ENCODE results near the gene C1QBP. TPM values are rescaled to one million over a fixed set of nuclear protein-coding genes. Genes with fewer than 3 reads are reported as not detected.

The C1QBP gene
- total RNA-seq (2014; rRNA removed; shearing (Covaris generic); ENCODE audit: low replicate concordance) = 314 and 361 TPM in 2 replicates

- H3K79me2 ChIP-seq (ENCODE audit: low read length) = peaks cover 53% of the 10 kb centered on the region
- no peaks in the 10 kb centered on the region for H3K9me2 ChIP-seq (replicated peaks; ENCODE audit: insufficient read depth, low read length)
- H2AFZ ChIP-seq (ENCODE audit: low read length) = no peak within 1 kb of the TSS
- peak within 1 kb of the TSS; percentile 93 for H3K4me2 ChIP-seq (ENCODE audit: low read depth, low read length, poor library complexity, severe bottlenecking)
- peaks cover 9% of the 10 kb centered on the region for H4K20me1 ChIP-seq (ENCODE audit: insufficient read depth, low read depth, low read length)
- peaks cover 49% of the 10 kb centered on the region for H3K36me3 ChIP-seq (ENCODE audit: insufficient read depth, low read length)
- peak within 1 kb of the TSS; percentile 67 for H3K27ac ChIP-seq (ENCODE audit: low read length)
- peak; percentile 98 for DNase-seq
- peaks cover 33% of the 10 kb centered on the region for H3K4me1 ChIP-seq (ENCODE audit: low read length)
- H3K27me3 ChIP-seq (ENCODE audit: low read length) = no peaks in the 10 kb centered on the region
- H3K9me3 ChIP-seq (ENCODE audit: low read length) = no peaks in the 10 kb centered on the region
- peak within 1 kb of the TSS; percentile 88 for H3K9ac ChIP-seq (ENCODE audit: low read length)
- peak within 1 kb of the TSS; percentile 82 for H3K4me3 ChIP-seq (ENCODE audit: low read length)
These were observed at the start of gene C1QBP for GRCh38 chr17:5438716-5439445. C1QBP (minus strand) TSS chr17:5439155; CDS start chr17:5439073, 82 bp downstream.

GRCh38 chr17:5488752-5489151 is 49.8 kb upstream of the C1QBP start:
- Histone ChIP-seq H2AFZ (ENCODE audit: low read length) (no peak overlapping the region), H3K27ac (ENCODE audit: low read length) (no peak overlapping the region), H3K9me2 (replicated peaks; ENCODE audit: insufficient read depth, low read length) (no peaks in the 10 kb centered on the region), H3K4me1 (ENCODE audit: low read length) (peaks cover 23% of the 10 kb centered on the region), H3K27me3 (ENCODE audit: low read length) (no peaks in the 10 kb centered on the region), H3K4me3 (ENCODE audit: low read length) (no peak overlapping the region), H3K36me3 (ENCODE audit: insufficient read depth, low read length) (peaks cover 40% of the 10 kb centered on the region), H3K9ac (ENCODE audit: low read length) (no peak overlapping the region), H3K9me3 (ENCODE audit: low read length) (peaks cover 5% of the 10 kb centered on the region), H4K20me1 (ENCODE audit: insufficient read depth, low read depth, low read length) (no peaks in the 10 kb centered on the region), H3K79me2 (ENCODE audit: low read length) (peaks cover 44% of the 10 kb centered on the region), H3K4me2 (ENCODE audit: low read depth, low read length, poor library complexity, severe bottlenecking) (no peak overlapping the region)
- DNase-seq = no peak

GRCh38 chr17:5486206-5487124 is 47.5 kb upstream of the C1QBP start, which contains the start of gene MIS12:
MIS12 (plus strand) TSS chr17:5486566; CDS start chr17:5488863, 2,297 bp downstream.
- Histone ChIP-seq H3K9me3 (ENCODE audit: low read length) (peaks cover 5% of the 10 kb centered on the region), H3K36me3 (ENCODE audit: insufficient read depth, low read length) (peaks cover 57% of the 10 kb centered on the region), H2AFZ (ENCODE audit: low read length) (peak within 1 kb of the TSS; percentile 81), H3K4me1 (ENCODE audit: low read length) (peaks cover 23% of the 10 kb centered on the region), H3K4me3 (ENCODE audit: low read length) (peak within 1 kb of the TSS; percentile 96), H3K27me3 (ENCODE audit: low read length) (no peaks in the 10 kb centered on the region), H3K79me2 (ENCODE audit: low read length) (peaks cover 64% of the 10 kb centered on the region), H3K9ac (ENCODE audit: low read length) (peak within 1 kb of the TSS; percentile 95), H3K9me2 (replicated peaks; ENCODE audit: insufficient read depth, low read length) (no peaks in the 10 kb centered on the region), H3K27ac (ENCODE audit: low read length) (peak within 1 kb of the TSS; percentile 88), H3K4me2 (ENCODE audit: low read depth, low read length, poor library complexity, severe bottlenecking) (peak within 1 kb of the TSS; percentile 84), H4K20me1 (ENCODE audit: insufficient read depth, low read depth, low read length) (no peaks in the 10 kb centered on the region)
- DNase-seq = peak; percentile 99

GRCh38 chr17:5485270-5486205 is 46.6 kb upstream of the C1QBP start, which contains the start of gene DERL2:
DERL2 (minus strand) TSS chr17:5486178; CDS start chr17:5486161, 17 bp downstream.
- H2AFZ ChIP-seq (ENCODE audit: low read length) = peak within 1 kb of the TSS; percentile 81
- no peaks in the 10 kb centered on the region for H4K20me1 ChIP-seq (ENCODE audit: insufficient read depth, low read depth, low read length)
- H3K4me3 ChIP-seq (ENCODE audit: low read length) = peak within 1 kb of the TSS; percentile 96
- H3K4me2 ChIP-seq (ENCODE audit: low read depth, low read length, poor library complexity, severe bottlenecking) = peak within 1 kb of the TSS; percentile 84
- peaks cover 73% of the 10 kb centered on the region for H3K79me2 ChIP-seq (ENCODE audit: low read length)
- peak within 1 kb of the TSS; percentile 88 for H3K27ac ChIP-seq (ENCODE audit: low read length)
- no peaks in the 10 kb centered on the region for H3K9me2 ChIP-seq (replicated peaks; ENCODE audit: insufficient read depth, low read length)
- peaks cover 5% of the 10 kb centered on the region for H3K9me3 ChIP-seq (ENCODE audit: low read length)
- no peak for DNase-seq
- peak within 1 kb of the TSS; percentile 95 for H3K9ac ChIP-seq (ENCODE audit: low read length)
- H3K4me1 ChIP-seq (ENCODE audit: low read length) = peaks cover 23% of the 10 kb centered on the region
- H3K36me3 ChIP-seq (ENCODE audit: insufficient read depth, low read length) = peaks cover 63% of the 10 kb centered on the region
- H3K27me3 ChIP-seq (ENCODE audit: low read length) = no peaks in the 10 kb centered on the region

GRCh38 chr17:5481451-5481850 is 42.5 kb upstream of the C1QBP start:
- H4K20me1 ChIP-seq (ENCODE audit: insufficient read depth, low read depth, low read length) = no peaks in the 10 kb centered on the region
- no peaks in the 10 kb centered on the region for H3K9me3 ChIP-seq (ENCODE audit: low read length)
- H2AFZ ChIP-seq (ENCODE audit: low read length) = no peak overlapping the region
- H3K9me2 ChIP-seq (replicated peaks; ENCODE audit: insufficient read depth, low read length) = no peaks in the 10 kb centered on the region
- no peak overlapping the region for H3K27ac ChIP-seq (ENCODE audit: low read length)
- H3K4me1 ChIP-seq (ENCODE audit: low read length) = peaks cover 10% of the 10 kb centered on the region
- H3K4me3 ChIP-seq (ENCODE audit: low read length) = no peak overlapping the region
- no peak overlapping the region for H3K9ac ChIP-seq (ENCODE audit: low read length)
- H3K79me2 ChIP-seq (ENCODE audit: low read length) = peaks cover 79% of the 10 kb centered on the region
- no peak overlapping the region for H3K4me2 ChIP-seq (ENCODE audit: low read depth, low read length, poor library complexity, severe bottlenecking)
- H3K36me3 ChIP-seq (ENCODE audit: insufficient read depth, low read length) = peaks cover 67% of the 10 kb centered on the region
- H3K27me3 ChIP-seq (ENCODE audit: low read length) = no peaks in the 10 kb centered on the region
- DNase-seq = no peak

- Histone ChIP-seq H3K4me2 (ENCODE audit: low read depth, low read length, poor library complexity, severe bottlenecking) (no peak overlapping the region), H3K9me2 (replicated peaks; ENCODE audit: insufficient read depth, low read length) (no peaks in the 10 kb centered on the region), H3K9me3 (ENCODE audit: low read length) (no peaks in the 10 kb centered on the region), H2AFZ (ENCODE audit: low read length) (no peak overlapping the region), H3K27me3 (ENCODE audit: low read length) (no peaks in the 10 kb centered on the region), H3K4me3 (ENCODE audit: low read length) (no peak overlapping the region), H3K9ac (ENCODE audit: low read length) (no peak overlapping the region), H3K36me3 (ENCODE audit: insufficient read depth, low read length) (peaks cover 67% of the 10 kb centered on the region), H3K4me1 (ENCODE audit: low read length) (peaks cover 10% of the 10 kb centered on the region), H3K79me2 (ENCODE audit: low read length) (peaks cover 79% of the 10 kb centered on the region), H4K20me1 (ENCODE audit: insufficient read depth, low read depth, low read length) (no peaks in the 10 kb centered on the region), H3K27ac (ENCODE audit: low read length) (no peak overlapping the region)
- no peak for DNase-seq
These were observed 42.0 kb upstream of the C1QBP start for GRCh38 chr17:5480962-5481361.

GRCh38 chr17:5478992-5479391 is 40.0 kb upstream of the C1QBP start:
- no peaks in the 10 kb centered on the region for H3K9me2 ChIP-seq (replicated peaks; ENCODE audit: insufficient read depth, low read length)
- H3K9me3 ChIP-seq (ENCODE audit: low read length) = no peaks in the 10 kb centered on the region
- DNase-seq = no peak
- no peak overlapping the region for H3K4me3 ChIP-seq (ENCODE audit: low read length)
- no peaks in the 10 kb centered on the region for H4K20me1 ChIP-seq (ENCODE audit: insufficient read depth, low read depth, low read length)
- H3K4me1 ChIP-seq (ENCODE audit: low read length) = no peaks in the 10 kb centered on the region
- H2AFZ ChIP-seq (ENCODE audit: low read length) = no peak overlapping the region
- H3K27me3 ChIP-seq (ENCODE audit: low read length) = no peaks in the 10 kb centered on the region
- no peak overlapping the region for H3K27ac ChIP-seq (ENCODE audit: low read length)
- H3K4me2 ChIP-seq (ENCODE audit: low read depth, low read length, poor library complexity, severe bottlenecking) = no peak overlapping the region
- no peak overlapping the region for H3K9ac ChIP-seq (ENCODE audit: low read length)
- peaks cover 60% of the 10 kb centered on the region for H3K79me2 ChIP-seq (ENCODE audit: low read length)
- peaks cover 70% of the 10 kb centered on the region for H3K36me3 ChIP-seq (ENCODE audit: insufficient read depth, low read length)
